ENCODE results near the gene ZYG11B. TPM values are rescaled to one million over a fixed set of nuclear protein-coding genes. Genes with fewer than 3 reads are reported as not detected.

The ZYG11B gene
- total and polyA plus RNA-seq, 2 donors (not counting 1 experiment from before 2014, with no cell fraction given), result 3.6 to 22.3 TPM

DNA sequence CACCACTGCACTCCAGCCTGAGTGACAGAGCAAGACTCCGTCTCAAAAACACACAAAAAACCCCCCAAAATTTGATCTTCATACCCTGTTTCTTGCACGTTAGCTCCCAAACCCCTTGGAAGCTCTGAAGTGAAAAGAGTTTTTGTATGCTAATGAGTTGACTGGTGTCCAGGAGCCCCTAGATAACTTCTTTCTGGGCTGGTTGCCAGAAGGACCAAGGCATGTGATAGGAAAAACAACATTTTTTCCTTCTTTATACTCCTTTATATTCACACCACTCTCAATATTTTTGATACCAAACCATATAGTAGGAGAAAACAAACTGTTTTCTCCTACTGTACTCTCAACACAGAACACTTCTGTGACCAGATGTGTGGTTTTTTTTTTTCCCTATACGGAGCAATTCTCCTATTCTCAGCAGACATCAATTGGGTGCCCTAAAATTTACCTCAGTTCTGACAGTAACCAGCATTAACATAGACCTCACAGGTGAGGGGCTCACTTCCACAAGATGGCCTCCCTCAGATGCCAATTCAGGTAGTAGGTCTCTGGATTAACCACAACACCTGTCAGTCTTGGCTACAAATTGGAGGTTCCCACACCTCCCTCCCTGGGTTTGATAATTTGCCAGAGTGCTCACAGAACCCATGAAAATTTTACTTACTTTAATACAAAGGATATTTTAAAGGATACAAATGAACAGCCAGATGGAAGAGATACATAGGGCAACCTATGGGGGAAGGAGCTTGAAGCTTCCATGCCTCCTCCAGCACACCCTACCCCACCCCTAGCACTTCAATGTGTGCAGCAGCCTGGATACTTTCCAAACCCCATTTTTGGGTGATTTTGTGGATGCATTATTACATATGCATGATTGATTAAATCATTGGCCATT, 25.6 kb downstream of the ZYG11B start:
- Mint-ChIP-seq H3K4me1 (peaks cover 6% of the 10 kb centered on the region), H3K27ac (no peak overlapping the region), H3K4me3 (no peak overlapping the region), H3K9me3 (ENCODE audit: insufficient read depth) (no peaks in the 10 kb centered on the region), H3K27me3 (no peaks in the 10 kb centered on the region)
- no peak overlapping the region for H3K4me3 ChIP-seq (ENCODE audit: control extremely low read depth in 1 of 5, extremely low read depth in 1 of 5, insufficient read depth in 1 of 5, low read depth in 2 of 5, low read length in 4 of 5)
- WGBS (ENCODE audit: insufficient coverage), result 13% methylated on average over 1 of the region's 3 CpGs
- peaks cover 31% of the 10 kb centered on the region for H3K79me2 ChIP-seq (ENCODE audit: control insufficient read depth, insufficient read depth, low read length)
- CTCF ChIA-PET, result interaction anchor here (0.7 kb wide), 1 partner anchor 10 kb away, joined by 3 read pairs; no protein-coding TSS in a partner anchor
- no peak for DNase-seq
- H3K9me3 ChIP-seq (ENCODE audit: control extremely low read depth in 1 of 3, control insufficient read depth in 2 of 3, insufficient read depth in 1 of 3, low read length in 2 of 3), result no peaks in the 10 kb centered on the region
- peaks cover 13% of the 10 kb centered on the region for H4K20me1 ChIP-seq (ENCODE audit: control insufficient read depth, insufficient read depth, low read length, poor library complexity, severe bottlenecking)
- no peak overlapping the region for H3K9ac ChIP-seq (ENCODE audit: low read length)
- H3K27ac ChIP-seq (ENCODE audit: low read length in 2 of 2), result no peak overlapping the region
- H3K27me3 ChIP-seq (replicated peaks in 1 of 4; ENCODE audit: control extremely low read depth in 1 of 4, control insufficient read depth in 3 of 4, insufficient read depth in 4 of 4, low read length in 3 of 4), result no peaks in the 10 kb centered on the region
- ATAC-seq (ENCODE audit: low read depth), result no peak
- H2AFZ ChIP-seq (ENCODE audit: insufficient read depth, low read depth, low read length, poor library complexity, severe bottlenecking), result no peak overlapping the region
- TF ChIP-seq CTCF (IDR thresholded peaks at IDR 0.05) (no peak), EZH2 (IDR thresholded peaks at IDR 0.05; ENCODE audit: borderline replicate concordance, insufficient read depth, low read depth, low read length, poor library complexity, severe bottlenecking) (no peak)
- intact Hi-C loops (cut with micrococcal nuclease), result no loop called here
- POLR2A ChIA-PET, result no interaction called here
- no peaks in the 10 kb centered on the region for H3K4me1 ChIP-seq (ENCODE audit: control insufficient read depth in 2 of 2, insufficient read depth in 2 of 2, low read length in 2 of 2)
- H3K4me2 ChIP-seq (replicated peaks; ENCODE audit: low read depth, low read length, poor library complexity, severe bottlenecking), result no peak overlapping the region
- H3K36me3 ChIP-seq (replicated peaks in 1 of 2; ENCODE audit: control extremely low read depth in 1 of 2, control insufficient read depth in 1 of 2, extremely low read depth in 1 of 2, insufficient read depth in 2 of 2, low read length in 1 of 2), result peaks cover 0 to 1% of the 10 kb centered on the region in 2 experiments

- Histone ChIP-seq H3K36me3 (replicated peaks in 1 of 2; ENCODE audit: control extremely low read depth in 1 of 2, control insufficient read depth in 1 of 2, extremely low read depth in 1 of 2, insufficient read depth in 2 of 2, low read length in 1 of 2) (peaks cover under 1 to 8% of the 10 kb centered on the region in 2 experiments), H4K20me1 (ENCODE audit: control insufficient read depth, insufficient read depth, low read length, poor library complexity, severe bottlenecking) (peaks cover 13% of the 10 kb centered on the region), H3K9ac (ENCODE audit: low read length) (no peak overlapping the region), H3K79me2 (ENCODE audit: control insufficient read depth, insufficient read depth, low read length) (peaks cover 30% of the 10 kb centered on the region), H3K9me3 (ENCODE audit: control extremely low read depth in 1 of 3, control insufficient read depth in 2 of 3, insufficient read depth in 1 of 3, low read length in 2 of 3) (no peaks in the 10 kb centered on the region), H3K4me2 (replicated peaks; ENCODE audit: low read depth, low read length, poor library complexity, severe bottlenecking) (no peak overlapping the region), H3K27ac (ENCODE audit: low read length in 2 of 2) (no peak overlapping the region), H3K4me3 (ENCODE audit: control extremely low read depth in 1 of 5, extremely low read depth in 1 of 5, insufficient read depth in 1 of 5, low read depth in 2 of 5, low read length in 4 of 5) (no peak overlapping the region), H2AFZ (ENCODE audit: insufficient read depth, low read depth, low read length, poor library complexity, severe bottlenecking) (no peak overlapping the region), H3K4me1 (ENCODE audit: control insufficient read depth in 2 of 2, insufficient read depth in 2 of 2, low read length in 2 of 2) (no peaks in the 10 kb centered on the region), H3K27me3 (replicated peaks in 1 of 4; ENCODE audit: control extremely low read depth in 1 of 4, control insufficient read depth in 3 of 4, insufficient read depth in 4 of 4, low read length in 3 of 4) (no peaks in the 10 kb centered on the region)
- H3K4me3 Mint-ChIP-seq, result no peak overlapping the region
- DNase-seq (no peak), ATAC-seq (ENCODE audit: low read depth) (no peak)
- ChIA-PET CTCF (no interaction called here), POLR2A (no interaction called here)
- 100% methylated on average over 2 of the region's 2 CpGs for WGBS (ENCODE audit: insufficient coverage)
- TF ChIP-seq CTCF (IDR thresholded peaks at IDR 0.05) (no peak), EZH2 (IDR thresholded peaks at IDR 0.05; ENCODE audit: borderline replicate concordance, insufficient read depth, low read depth, low read length, poor library complexity, severe bottlenecking) (no peak)
- H3K27me3 Mint-ChIP-seq, result no peaks in the 10 kb centered on the region
- H3K27ac Mint-ChIP-seq, result no peak overlapping the region
- H3K9me3 Mint-ChIP-seq (ENCODE audit: insufficient read depth), result no peaks in the 10 kb centered on the region
- intact Hi-C loops (cut with micrococcal nuclease), result no loop called here
- peaks cover 6% of the 10 kb centered on the region for H3K4me1 Mint-ChIP-seq
Observed at GRCh38 chr1:52752484-52752826, 26.2 kb downstream of the ZYG11B start.
